Spleen (tissue), 7 donors: ENCODE measurements around the gene SGPL1.

ENCODE experiments used
- POLR2A ChIP-seq, 3 donors: fragments of 450-650 bp; IDR thresholded peaks; one replicate each; pipeline ENCODE4 v1.5.1; 2017; ENCODE audit warnings: antibody characterized with exemption in 3 of 3, mild to moderate bottlenecking in 1 of 3
- TF ChIP-seq, protein P1 (sequence below), 11 experiments: fragments of 200-600 bp in 7 of 11; fragments of 450-650 bp in 4 of 11; sonication (generic) in 4 of 11; IDR thresholded peaks in 8 of 11; conservative IDR thresholded peaks in 3 of 11; 1 replicate in 7 of 11; 2 replicates in 4 of 11; pipeline versions ENCODE4 v1.4.0 to v1.8.0; 2016 to 2021; ENCODE audit warnings: antibody characterized with exemption in 11 of 11, inconsistent platforms in 4 of 11, mild to moderate bottlenecking in 1 of 11
- donor health status: DM: no; HTN: no; CAD: no; lungs with moderate emphysema.
- donor health status: DM: no; HTN: no; CAD: no.
- donor health status: DM: no; HTN: no; CAD: no.

DNA sequence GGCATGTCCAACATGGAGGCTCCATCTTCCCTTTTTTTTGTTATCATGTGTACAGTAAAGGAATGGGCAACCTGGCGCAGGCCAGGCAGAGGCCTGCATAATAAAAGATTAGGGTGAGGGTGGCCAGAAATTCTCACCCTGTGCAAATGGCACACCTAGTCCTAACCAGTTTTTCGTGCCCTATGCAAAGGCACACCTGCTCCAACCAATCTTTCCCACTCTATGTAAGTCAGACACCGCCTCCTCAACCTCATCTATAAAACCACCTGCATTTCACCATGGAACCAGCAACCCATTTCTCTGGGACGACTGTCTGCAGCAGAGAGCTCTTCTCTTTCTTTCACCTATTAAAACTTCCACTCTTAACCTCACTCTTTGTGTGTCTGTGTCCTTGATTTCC is 46.6 kb upstream of the SGPL1 start:
- no peak for TF ChIP-seq POLR2A (IDR thresholded peaks at IDR 0.05)
- TF ChIP-seq, protein P1, sequence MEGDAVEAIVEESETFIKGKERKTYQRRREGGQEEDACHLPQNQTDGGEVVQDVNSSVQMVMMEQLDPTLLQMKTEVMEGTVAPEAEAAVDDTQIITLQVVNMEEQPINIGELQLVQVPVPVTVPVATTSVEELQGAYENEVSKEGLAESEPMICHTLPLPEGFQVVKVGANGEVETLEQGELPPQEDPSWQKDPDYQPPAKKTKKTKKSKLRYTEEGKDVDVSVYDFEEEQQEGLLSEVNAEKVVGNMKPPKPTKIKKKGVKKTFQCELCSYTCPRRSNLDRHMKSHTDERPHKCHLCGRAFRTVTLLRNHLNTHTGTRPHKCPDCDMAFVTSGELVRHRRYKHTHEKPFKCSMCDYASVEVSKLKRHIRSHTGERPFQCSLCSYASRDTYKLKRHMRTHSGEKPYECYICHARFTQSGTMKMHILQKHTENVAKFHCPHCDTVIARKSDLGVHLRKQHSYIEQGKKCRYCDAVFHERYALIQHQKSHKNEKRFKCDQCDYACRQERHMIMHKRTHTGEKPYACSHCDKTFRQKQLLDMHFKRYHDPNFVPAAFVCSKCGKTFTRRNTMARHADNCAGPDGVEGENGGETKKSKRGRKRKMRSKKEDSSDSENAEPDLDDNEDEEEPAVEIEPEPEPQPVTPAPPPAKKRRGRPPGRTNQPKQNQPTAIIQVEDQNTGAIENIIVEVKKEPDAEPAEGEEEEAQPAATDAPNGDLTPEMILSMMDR (IDR thresholded peaks at IDR 0.05 in 8 of 11, conservative IDR thresholded peaks at IDR 0.05 in 3 of 11) = no peak
